HCT116 (cell line): ENCODE results near the gene SMG9. TPM values are rescaled to one million over a fixed set of nuclear protein-coding genes. Genes with fewer than 3 reads are reported as not detected.

ENCODE experiments used
- ATAC-seq: fragments of 200-7000 bp; cut with Tn5 transposase; 2 replicates; pipeline ENCODE4 v1.9.1; 2020; ENCODE audit warnings: mild to moderate bottlenecking, moderate library complexity
- BruUV-seq: library from RNA; stranded (reverse); fragments of 400-500 nt; replicated peaks from 2 replicates; lab custom pipeline; 2021; lab: Mats Ljungman, UMichigan
- CTCF ChIA-PET: fragments of 300-600 bp; sonication (Branson Sonifier 250); formaldehyde crosslinking; loops from one replicate; lab custom pipeline; 2021; ENCODE audit warnings: antibody characterized with exemption; lab: Charles Lee
- POLR2A ChIA-PET: fragments of 300-600, 350-600 bp; sonication (Branson Sonifier 250); formaldehyde crosslinking; loops from one replicate; lab custom pipeline; 2021; ENCODE audit warnings: antibody characterized with exemption; lab: Charles Lee
- RAD21 ChIA-PET, 2 experiments: fragments of 300-600 bp; sonication (Branson Sonifier 250); formaldehyde crosslinking; loops; one replicate each; lab custom pipeline; 2023; ENCODE audit warnings: low total read pairs in 2 of 2; ENCODE audit not compliant: uncharacterized antibody in 2 of 2, unreplicated experiment in 2 of 2, low non-redundant PET in 1 of 2; lab: Charles Lee
- DNase-seq: peaks from one replicate; pipeline ENCODE4 v3.0.0-alpha.2; 2010; ENCODE audit warnings: low read depth, low spot score
- H2AFZ ChIP-seq: fragments of 200-600 bp; shearing (Covaris generic), sonication (generic); 2 replicates; pipeline ENCODE4 v1.6.1; 2017; ENCODE audit warnings: low read depth, mixed run types, mixed read lengths, antibody characterized with exemption, low read length; ENCODE audit not compliant: poor library complexity, severe bottlenecking
- H3K27ac ChIP-seq: 2 replicates; pipeline ENCODE4 v1.5.1; 2012; ENCODE audit warnings: low read depth, low read length
- H3K27me3 ChIP-seq: fragments of 200-600 bp; sonication (generic); 2 replicates; pipeline ENCODE4 v1.6.1; 2016; ENCODE audit warnings: mixed run types, low read length, mixed read lengths; ENCODE audit not compliant: insufficient read depth
- H3K36me3 ChIP-seq, 2 experiments: fragments of 200-500 bp in 1 of 2; fragments of 200-600 bp in 1 of 2; sonication (Bioruptor generic) in 1 of 2; sonication (generic) in 1 of 2; 2 replicates each; pipeline versions ENCODE4 v1.5.1 to v1.6.1; 2014 to 2016; ENCODE audit warnings: low read length in 2 of 2, inconsistent platforms in 1 of 2, mixed read lengths in 1 of 2, mixed run types in 1 of 2; ENCODE audit not compliant: insufficient read depth in 2 of 2, control insufficient read depth in 1 of 2
- H3K4me1 ChIP-seq, 2 experiments: fragments of 200-600 bp in 1 of 2; sonication (generic) in 1 of 2; 2 replicates each; pipeline versions ENCODE4 v1.5.1 to v1.6.1; 2012 to 2017; ENCODE audit warnings: low read length in 2 of 2, inconsistent platforms in 1 of 2, mild to moderate bottlenecking in 1 of 2, mixed read lengths in 1 of 2, mixed run types in 1 of 2, moderate library complexity in 1 of 2; ENCODE audit not compliant: insufficient read depth in 2 of 2, control insufficient read depth in 1 of 2
- H3K4me2 ChIP-seq: fragments of 200-600 bp; sonication (generic); 2 replicates; pipeline ENCODE4 v1.6.1; 2017; ENCODE audit warnings: mixed run types, low read length, mixed read lengths
- H3K4me3 ChIP-seq, 2 experiments: fragments of 200-600 bp in 1 of 2; sonication (generic) in 1 of 2; replicated peaks in 1 of 2; 2 replicates each; pipeline ENCODE4 v1.5.1; 2011 to 2016; ENCODE audit warnings: low read length in 2 of 2, control low read depth in 1 of 2, low read depth in 1 of 2, mild to moderate bottlenecking in 1 of 2, mixed read lengths in 1 of 2, mixed run types in 1 of 2
- H3K79me2 ChIP-seq: fragments of 200-600 bp; sonication (generic); 2 replicates; pipeline ENCODE4 v1.6.1; 2017; ENCODE audit warnings: mild to moderate bottlenecking, mixed run types, low read length, moderate library complexity, mixed read lengths; ENCODE audit not compliant: insufficient read depth
- H3K9ac ChIP-seq: fragments of 200-600 bp; sonication (generic); 2 replicates; pipeline ENCODE4 v1.6.1; 2016; ENCODE audit warnings: low read length, mixed read lengths
- H3K9me2 ChIP-seq: fragments of 200-600 bp; sonication (generic), shearing (Covaris generic); 2 replicates; pipeline ENCODE4 v1.6.1; 2017; ENCODE audit warnings: mixed run types, mild to moderate bottlenecking, moderate library complexity; ENCODE audit not compliant: insufficient read depth
- H3K9me3 ChIP-seq, 2 experiments: fragments of 200-500 bp in 1 of 2; fragments of 200-600 bp in 1 of 2; sonication (Bioruptor generic) in 1 of 2; sonication (generic) in 1 of 2; 2 replicates each; pipeline ENCODE4 v1.6.1; 2014 to 2017; ENCODE audit warnings: low read length in 2 of 2, mixed read lengths in 2 of 2, inconsistent platforms in 1 of 2, low read depth in 1 of 2, mild to moderate bottlenecking in 1 of 2, mixed run types in 1 of 2, moderate library complexity in 1 of 2; ENCODE audit not compliant: control insufficient read depth in 1 of 2, insufficient read depth in 1 of 2
- H4K20me1 ChIP-seq: fragments of 200-600 bp; sonication (generic), shearing (Covaris generic); 2 replicates; pipeline ENCODE4 v1.6.1; 2017; ENCODE audit warnings: mixed run types, mild to moderate bottlenecking, moderate library complexity; ENCODE audit not compliant: insufficient read depth
- TCF7L2 ChIP-seq: IDR thresholded peaks from 2 replicates; pipeline ENCODE4 v1.7.0; 2011; ENCODE audit warnings: borderline replicate concordance, inconsistent platforms; ENCODE audit not compliant: insufficient read depth, insufficient read length; ENCODE audit errors: extremely low read depth
- YY1 ChIP-seq: IDR thresholded peaks from 2 replicates; pipeline ENCODE4 v1.6.1; 2011; ENCODE audit warnings: low read length, low read depth, moderate library complexity, mild to moderate bottlenecking; ENCODE audit not compliant: insufficient replicate concordance; ENCODE audit errors: extremely low read depth
- ZBTB33 ChIP-seq: IDR thresholded peaks from 2 replicates; pipeline ENCODE4 v1.6.1; 2011; ENCODE audit warnings: mild to moderate bottlenecking, low read length, moderate library complexity; ENCODE audit not compliant: insufficient replicate concordance; ENCODE audit errors: extremely low read depth
- intact Hi-C: fragments of 100-400 bp; cut with micrococcal nuclease; formaldehyde crosslinking; loops from 2 replicates; pipeline ENCODE4 v1.10.0; 2022
- total RNA-seq: library from RNA; stranded (reverse); gene quantifications from one replicate; pipeline ENCODE4 v1.2.1, GENCODE V29; 2021; ENCODE audit not compliant: unreplicated experiment

The SMG9 gene
- total RNA-seq, 1 experiment from 2014 or later: 80.2 TPM

- peak overlapping the region; percentile 61 for H3K4me2 ChIP-seq
- H3K4me1 ChIP-seq: peaks cover 42 to 68% of the 10 kb centered on the region in 2 experiments
- no peak for TF ChIP-seq ZBTB33
- TF ChIP-seq YY1: no peak
- no peak for TF ChIP-seq TCF7L2
- CTCF ChIA-PET: interaction anchor here (0.9 to 2.1 kb wide), 4 partner anchors 17 to 257 kb away, joined by 3 to 6 read pairs (median 4); no protein-coding TSS in a partner anchor
- RAD21 ChIA-PET: interaction anchor here in 1 of 2 experiments (1.0 kb wide), 1 partner anchor 106 kb away, joined by 3 read pairs; no protein-coding TSS in a partner anchor
- H3K27me3 ChIP-seq: no peaks in the 10 kb centered on the region
- no peaks in the 10 kb centered on the region for H3K9me3 ChIP-seq
- no peaks in the 10 kb centered on the region for H4K20me1 ChIP-seq
- H3K27ac ChIP-seq: no peak overlapping the region
- no peak overlapping the region for H3K4me3 ChIP-seq
- no TSS peak for BruUV-seq
- no peak overlapping the region for H3K9ac ChIP-seq
- H3K9me2 ChIP-seq: no peaks in the 10 kb centered on the region
- H3K36me3 ChIP-seq: no peaks in the 10 kb centered on the region
- ATAC-seq (no peak), DNase-seq (no peak)
- H3K79me2 ChIP-seq: no peaks in the 10 kb centered on the region
- intact Hi-C loops: loop anchor here (5.0 kb wide), 1 partner anchor 37 kb away; no protein-coding TSS in a partner anchor
- POLR2A ChIA-PET: interaction anchor here (0.7 to 1.9 kb wide), 3 partner anchors 28 to 36 kb away, joined by 3 to 11 read pairs (median 10); no protein-coding TSS in a partner anchor
- no peak overlapping the region for H2AFZ ChIP-seq
These were observed 50.6 kb downstream of the SMG9 start for GRCh38 chr19:43704002-43704705.
